ENCODE measurements around the gene KIR2DL4.
"Not testable (repeated sequence)": the region's sequence is repeated elsewhere in the genome, so short reads cannot be mapped to it uniquely, and the experiment has no call there.

Gene KIR2DL4

GRCh38 chr19:54795758-54796157, 7.7 kb upstream of the KIR2DL4 start:
- in situ Hi-C loops (cut with MboI; ENCODE audit: low sequenced_read_pairs): no loop called here

- in situ Hi-C loops (cut with MboI; ENCODE audit: low sequenced_read_pairs): no loop called here
These were observed 691 bp downstream of the KIR2DL4 start for GRCh38 chr19:54804101-54804500.

- in situ Hi-C loops (cut with MboI; ENCODE audit: low sequenced_read_pairs): no loop called here
These were observed 1.2 kb downstream of the KIR2DL4 start for GRCh38 chr19:54804571-54804970.

GRCh38 chr19:54805665-54806515, 2.5 kb downstream of the KIR2DL4 start:
- in situ Hi-C loops (cut with MboI; ENCODE audit: low sequenced_read_pairs): no loop called here

- in situ Hi-C loops (cut with MboI; ENCODE audit: low sequenced_read_pairs): no loop called here
These were observed 3.1 kb downstream of the KIR2DL4 start for GRCh38 chr19:54806516-54806838.

GRCh38 chr19:54814571-54814970, 11.2 kb downstream of the KIR2DL4 start:
- in situ Hi-C loops (cut with MboI; ENCODE audit: low sequenced_read_pairs): not testable (repeated sequence)

- in situ Hi-C loops (cut with MboI; ENCODE audit: low sequenced_read_pairs): not testable (repeated sequence)
These were observed 12.8 kb downstream of the KIR2DL4 start, which contains the start of gene KIR3DL1 for GRCh38 chr19:54816251-54816650. Gene KIR3DL1, plus strand, starts transcription at chr19:54816468.

- in situ Hi-C loops (cut with MboI; ENCODE audit: low sequenced_read_pairs): no loop called here
These were observed 14.5 kb downstream of the KIR2DL4 start for GRCh38 chr19:54817670-54818536.

GRCh38 chr19:54824416-54824815, 21.0 kb downstream of the KIR2DL4 start:
- in situ Hi-C loops (cut with MboI; ENCODE audit: low sequenced_read_pairs): not testable (repeated sequence)

GRCh38 chr19:54825326-54825725, 21.9 kb downstream of the KIR2DL4 start:
- in situ Hi-C loops (cut with MboI; ENCODE audit: low sequenced_read_pairs): not testable (repeated sequence)

- in situ Hi-C loops (cut with MboI; ENCODE audit: low sequenced_read_pairs): not testable (repeated sequence)
These were observed 24.7 kb downstream of the KIR2DL4 start for GRCh38 chr19:54828064-54828463.

GRCh38 chr19:54832496-54832895, 29.1 kb downstream of the KIR2DL4 start, which contains the start of gene KIR2DS4:
Gene KIR2DS4, plus strand, starts transcription at chr19:54832676.
- in situ Hi-C loops (cut with MboI; ENCODE audit: low sequenced_read_pairs): not testable (repeated sequence)

- in situ Hi-C loops (cut with MboI; ENCODE audit: low sequenced_read_pairs): not testable (repeated sequence)
These were observed 31.7 kb downstream of the KIR2DL4 start for GRCh38 chr19:54835126-54835525.

GRCh38 chr19:54837522-54837921, 34.1 kb downstream of the KIR2DL4 start:
- in situ Hi-C loops (cut with MboI; ENCODE audit: low sequenced_read_pairs): not testable (repeated sequence)

- in situ Hi-C loops (cut with MboI; ENCODE audit: low sequenced_read_pairs): not testable (repeated sequence)
These were observed 39.8 kb downstream of the KIR2DL4 start for GRCh38 chr19:54843171-54843570.

GRCh38 chr19:54850061-54850640, 46.7 kb downstream of the KIR2DL4 start, which contains the start of gene KIR3DL2:
Gene KIR3DL2, plus strand, starts transcription at chr19:54850443. Its CDS starts 33 bp downstream, at chr19:54850476.
- in situ Hi-C loops (cut with MboI; ENCODE audit: low sequenced_read_pairs): loop anchor here (10.0 kb wide), 1 partner anchor 75 kb away; no protein-coding TSS in a partner anchor

- in situ Hi-C loops (cut with MboI; ENCODE audit: low sequenced_read_pairs): loop anchor here (10.0 kb wide), 1 partner anchor 76 kb away; no protein-coding TSS in a partner anchor
These were observed 47.5 kb downstream of the KIR2DL4 start for GRCh38 chr19:54850930-54851329.

GRCh38 chr19:54851353-54851752, 47.9 kb downstream of the KIR2DL4 start:
- in situ Hi-C loops (cut with MboI; ENCODE audit: low sequenced_read_pairs): loop anchor here (10.0 kb wide), 1 partner anchor 77 kb away; no protein-coding TSS in a partner anchor

GRCh38 chr19:54855241-54855640, 51.8 kb downstream of the KIR2DL4 start:
- in situ Hi-C loops (cut with MboI; ENCODE audit: low sequenced_read_pairs): loop anchor here (10.0 kb wide), 1 partner anchor 80 kb away; no protein-coding TSS in a partner anchor

GRCh38 chr19:54858476-54858875, 55.1 kb downstream of the KIR2DL4 start:
- in situ Hi-C loops (cut with MboI; ENCODE audit: low sequenced_read_pairs): loop anchor here (10.0 kb wide), 1 partner anchor 84 kb away; no protein-coding TSS in a partner anchor

- in situ Hi-C loops (cut with MboI; ENCODE audit: low sequenced_read_pairs): loop anchor here (10.0 kb wide), 1 partner anchor 85 kb away; no protein-coding TSS in a partner anchor
These were observed 56.0 kb downstream of the KIR2DL4 start for GRCh38 chr19:54859421-54859820.
